ENCODE measurements around the gene SLC27A1.

The SLC27A1 gene

DNA sequence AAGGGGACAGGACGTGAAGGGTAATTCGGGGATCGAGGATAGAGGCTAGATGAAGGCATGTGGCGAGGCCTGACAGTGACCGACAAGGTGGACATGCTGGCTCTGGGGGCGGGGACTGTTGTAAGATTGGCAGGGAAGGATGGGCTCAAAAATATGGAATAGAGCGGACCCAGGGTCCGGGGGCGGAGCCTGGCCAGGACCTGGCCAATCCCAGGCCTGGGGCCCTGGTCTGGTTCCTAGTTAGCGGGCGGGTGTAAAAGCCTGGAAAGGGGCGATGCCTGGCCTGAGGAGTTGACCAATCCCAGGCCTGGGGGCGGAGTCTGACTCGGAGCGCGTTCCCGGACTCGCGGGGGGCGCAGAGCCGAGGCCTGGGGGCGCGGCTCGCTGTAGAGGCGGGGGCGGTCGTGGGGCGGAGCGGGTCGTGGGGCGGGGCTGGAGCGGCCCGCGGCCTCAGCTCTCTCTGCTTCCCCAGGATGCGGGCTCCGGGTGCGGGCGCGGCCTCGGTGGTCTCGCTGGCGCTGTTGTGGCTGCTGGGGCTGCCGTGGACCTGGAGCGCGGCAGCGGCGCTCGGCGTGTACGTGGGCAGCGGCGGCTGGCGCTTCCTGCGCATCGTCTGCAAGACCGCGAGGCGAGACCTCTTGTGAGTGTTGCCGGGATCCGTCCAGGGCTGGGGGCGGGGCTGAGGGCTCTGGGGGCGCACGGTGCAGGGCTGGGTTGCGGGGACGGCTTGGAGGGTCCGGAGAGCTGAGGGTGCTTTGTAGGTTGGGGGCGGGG is at the start of gene SLC27A1:
SLC27A1 (plus strand) TSS at position 457 of the 774 bp plus-strand sequence; CDS start at position 474, 17 bp downstream.
- DNase-seq, result peak; percentile 99

DNA sequence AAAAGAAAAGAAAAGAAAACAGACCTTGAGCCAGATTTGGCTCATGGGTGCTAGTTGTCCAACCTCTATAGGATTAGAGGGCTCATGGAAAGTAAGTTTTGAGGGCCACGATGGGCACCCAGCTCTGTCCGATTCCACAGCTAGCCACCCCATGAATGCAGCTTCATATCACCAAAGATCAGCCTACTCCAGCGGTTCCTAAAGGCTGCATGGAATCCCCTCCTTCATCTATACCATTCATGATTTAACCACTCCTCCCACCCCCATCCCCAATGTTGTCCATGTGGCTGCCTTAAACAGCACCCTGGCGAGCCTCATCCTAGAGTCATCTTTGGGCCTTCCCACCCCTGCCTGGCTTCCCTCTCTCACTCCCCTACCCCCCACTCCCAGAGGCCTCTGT is 48.4 kb upstream of the SLC27A1 start:
- DNase-seq, result no peak

DNA sequence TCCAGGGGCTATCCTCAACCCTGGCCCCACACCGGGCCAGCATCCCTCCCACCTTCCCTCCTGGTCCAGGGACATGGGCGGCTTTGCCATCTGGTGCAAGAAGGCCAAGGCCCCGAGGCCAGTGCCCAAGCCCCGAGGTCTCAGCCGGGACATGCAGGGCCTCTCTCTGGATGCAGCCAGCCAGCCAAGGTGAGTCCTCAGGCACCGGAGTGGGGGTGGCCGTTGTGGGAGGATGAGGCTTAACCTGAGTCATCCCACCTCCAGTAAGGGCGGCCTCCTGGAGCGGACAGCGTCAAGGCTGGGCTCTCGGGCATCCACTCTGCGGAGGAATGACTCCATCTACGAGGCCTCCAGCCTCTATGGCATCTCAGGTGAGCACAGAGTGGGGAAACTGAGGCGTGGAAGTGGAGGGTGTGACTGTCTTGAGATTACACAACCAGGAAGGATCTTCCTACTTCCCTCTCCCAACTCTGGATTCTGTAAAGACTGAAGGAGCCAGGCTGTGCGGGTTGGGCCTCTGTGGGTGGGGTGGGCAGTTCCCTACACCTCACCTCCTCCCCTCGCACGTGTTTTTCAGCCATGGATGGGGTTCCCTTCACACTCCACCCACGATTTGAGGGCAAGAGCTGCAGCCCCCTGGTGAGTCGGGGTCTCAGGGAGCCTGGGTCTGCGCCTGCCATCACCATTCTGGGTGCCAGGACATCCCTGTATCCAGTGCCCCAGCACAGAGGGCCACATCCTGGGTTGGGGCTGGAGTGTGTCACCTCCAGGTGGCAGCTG is 46.7 kb upstream of the SLC27A1 start:
- DNase-seq, result no peak

DNA sequence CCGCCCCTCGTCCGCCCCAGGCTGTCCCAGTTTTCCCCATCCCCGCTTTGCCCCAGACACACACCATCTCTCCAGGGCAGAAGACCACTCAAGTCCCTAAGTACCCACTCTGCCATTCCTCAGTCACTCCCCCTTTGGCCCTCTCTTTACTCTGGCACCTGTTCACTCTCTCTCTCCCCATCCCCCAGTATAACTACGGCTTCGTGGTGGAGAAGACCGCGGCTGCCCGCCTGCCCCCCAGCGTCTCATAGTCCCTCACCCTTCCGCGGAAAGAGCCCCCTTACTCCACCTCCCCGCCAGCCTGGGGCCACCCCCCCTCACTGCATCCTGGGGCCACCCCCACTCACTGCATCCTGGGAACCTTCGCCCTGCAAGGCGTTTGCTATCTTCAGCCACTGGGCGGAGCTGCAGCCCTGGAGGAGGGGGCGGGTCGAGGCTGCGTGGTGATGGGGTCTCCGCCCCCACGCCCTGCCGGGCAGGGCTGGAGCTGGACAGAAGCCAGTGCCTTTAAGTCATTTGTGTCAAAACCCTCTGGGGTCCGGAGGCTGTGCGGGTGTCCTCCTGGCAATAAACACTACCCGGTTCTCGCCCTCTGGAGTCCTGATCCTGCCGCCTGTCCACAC is 45.5 kb upstream of the SLC27A1 start:
- peak; percentile 56 for DNase-seq

GRCh38 chr19:17429641-17430113 is 40.6 kb upstream of the SLC27A1 start:
- DNase-seq, result no peak

DNA sequence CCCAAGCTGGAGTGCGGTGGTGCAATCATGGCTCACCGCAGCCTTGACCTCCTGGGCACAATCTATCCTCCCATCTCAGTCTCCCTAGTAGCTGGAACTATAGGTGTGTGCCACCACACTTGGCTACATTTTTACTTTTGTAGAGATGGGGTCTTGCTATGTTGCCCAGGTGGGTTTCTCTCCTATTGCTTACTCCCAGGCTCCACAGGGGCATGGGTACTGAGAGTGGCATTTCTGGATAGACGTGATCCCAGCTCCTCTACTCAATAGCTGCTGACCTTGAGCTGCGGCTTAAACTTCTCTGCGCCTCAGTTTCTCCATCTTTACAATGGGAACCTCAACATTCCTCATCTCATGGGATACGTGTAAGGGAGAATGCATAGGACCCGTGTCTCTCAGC is 38.9 kb upstream of the SLC27A1 start:
- DNase-seq, result no peak

GRCh38 chr19:17435218-17435617 is 35.1 kb upstream of the SLC27A1 start:
- no peak for DNase-seq

DNA sequence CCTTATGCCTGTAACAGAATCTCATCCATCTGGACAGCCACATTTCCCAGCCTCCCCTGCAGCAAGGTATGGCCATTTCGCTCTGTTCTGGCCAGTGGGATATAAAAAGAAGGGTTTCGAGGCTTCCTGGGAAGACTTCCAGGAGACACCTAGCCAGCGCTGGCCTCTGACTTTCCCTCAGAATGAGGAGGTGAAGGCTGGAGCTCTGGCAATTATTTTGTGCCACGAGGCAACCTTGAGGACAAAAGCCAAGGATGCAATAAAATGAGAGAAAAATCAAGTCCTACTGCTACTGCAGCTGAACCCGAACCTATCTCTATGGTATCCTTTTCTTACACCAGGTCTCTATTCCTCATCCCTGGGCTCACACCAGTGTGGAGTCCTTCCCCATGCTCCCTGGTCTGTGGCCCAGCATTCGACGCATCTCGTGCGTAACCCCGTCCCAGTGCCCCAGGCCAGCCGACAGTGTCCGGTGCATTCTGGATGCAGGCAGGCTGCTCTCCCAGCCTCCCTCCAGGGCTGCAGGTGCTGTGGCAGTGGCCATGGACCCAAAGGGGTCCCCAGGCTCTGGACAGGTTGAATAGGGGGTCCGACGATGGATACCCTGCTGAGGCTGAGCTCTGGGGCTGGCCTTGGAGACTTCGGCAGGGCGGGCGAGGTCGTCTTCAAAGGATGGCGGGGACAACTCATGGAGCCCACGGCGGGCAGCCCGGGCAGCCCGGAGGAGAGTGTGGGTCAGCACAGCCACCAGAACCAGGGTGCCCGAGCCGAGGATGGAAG is 34.0 kb upstream of the SLC27A1 start:
- no peak for DNase-seq

DNA sequence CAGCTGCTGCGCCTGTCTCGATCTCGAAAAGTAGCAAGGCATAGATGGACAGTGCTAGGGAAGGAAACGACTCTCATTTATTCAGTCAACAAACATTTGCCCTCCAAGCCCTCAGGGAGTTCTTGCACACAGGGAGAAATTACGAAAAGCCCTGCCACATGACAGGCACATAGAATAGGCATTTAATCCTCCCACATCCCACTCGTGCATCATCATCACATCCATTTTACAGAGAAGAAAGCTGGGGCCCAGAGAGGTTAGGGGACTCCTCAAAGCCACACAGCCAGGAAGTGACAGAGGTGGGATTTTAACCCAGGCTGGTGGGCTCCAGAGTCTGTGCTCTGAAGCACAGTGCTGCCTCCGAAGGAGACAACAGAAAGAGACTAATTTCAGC is 33.5 kb upstream of the SLC27A1 start:
- no peak for DNase-seq

DNA sequence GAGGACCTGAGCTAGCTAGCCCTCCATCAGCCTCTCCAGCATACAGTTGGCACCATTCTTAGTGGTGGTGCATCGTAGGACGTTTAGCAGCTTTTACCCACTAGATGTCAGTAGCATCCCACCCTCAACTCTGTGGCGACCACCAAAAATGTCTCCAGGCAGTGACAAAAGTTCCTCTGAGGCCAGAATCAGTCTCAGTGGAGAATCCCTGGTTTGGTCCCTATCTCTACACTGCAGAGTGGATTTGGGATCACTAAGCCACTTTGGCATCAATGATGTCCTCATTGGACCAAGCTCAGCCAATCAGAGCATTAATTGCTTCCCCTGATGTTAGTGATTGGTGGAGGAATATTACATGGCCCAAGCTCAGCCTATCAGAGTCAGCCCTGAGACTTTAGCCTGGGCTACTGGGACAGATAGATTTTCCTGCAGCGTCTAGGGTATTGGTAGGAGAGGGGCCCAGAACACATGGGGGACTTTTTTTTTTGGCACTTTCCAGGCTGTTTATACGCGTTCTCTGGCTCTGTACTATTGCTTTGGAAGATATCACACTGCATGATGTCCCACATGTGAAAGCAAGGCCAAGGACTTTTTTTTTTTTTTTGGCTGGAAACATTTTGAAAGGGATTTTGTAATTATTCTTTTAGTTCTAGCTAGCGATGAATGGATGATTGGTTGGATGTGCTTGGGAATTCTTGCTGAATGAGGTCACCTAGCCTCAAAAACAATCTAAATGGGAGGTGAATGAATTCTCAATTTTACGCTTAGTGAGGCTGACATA is 28.9 kb upstream of the SLC27A1 start:
- no peak for DNase-seq

DNA sequence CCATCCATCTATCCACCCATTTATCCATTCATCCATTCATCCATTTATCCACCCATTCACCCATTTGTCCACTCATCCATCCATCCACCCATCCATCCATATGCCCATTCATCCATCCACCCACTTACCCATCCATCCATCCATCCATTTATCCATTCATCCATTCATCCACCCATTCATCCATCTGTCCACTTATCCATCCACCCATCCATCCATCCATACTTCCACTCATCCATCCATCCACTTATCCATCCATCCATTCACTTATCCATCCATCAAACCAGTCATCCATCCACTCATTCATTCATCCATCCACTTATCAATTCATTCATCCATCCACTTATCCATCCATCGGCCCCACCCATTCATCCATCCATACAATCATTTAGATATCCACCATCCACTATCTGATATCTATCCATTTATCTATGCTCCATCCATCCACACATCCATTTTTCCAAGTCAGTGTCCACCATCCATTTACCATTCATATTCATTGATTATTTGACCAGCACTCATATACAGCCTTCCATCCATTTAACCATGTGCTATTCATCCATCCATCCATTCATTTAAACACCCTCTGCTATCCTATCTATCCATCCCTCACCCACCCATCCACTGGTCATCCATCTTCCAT is 24.7 kb upstream of the SLC27A1 start:
- DNase-seq, result no peak

- no peak for DNase-seq
Measured at GRCh38 chr19:17447704-17448130, 22.6 kb upstream of the SLC27A1 start.

GRCh38 chr19:17448131-17448967 is 22.0 kb upstream of the SLC27A1 start, which contains the start of gene TMEM221:
TMEM221 (minus strand) TSS chr19:17448668; CDS start chr19:17448462, 206 bp downstream.
- DNase-seq, result peak; percentile 73

- no peak for DNase-seq
Measured at GRCh38 chr19:17450264-17451075, 19.9 kb upstream of the SLC27A1 start.

GRCh38 chr19:17451820-17452219 is 18.5 kb upstream of the SLC27A1 start:
- DNase-seq, result no peak

GRCh38 chr19:17454576-17455071 is 15.7 kb upstream of the SLC27A1 start:
- DNase-seq, result no peak

- no peak for DNase-seq
Measured at GRCh38 chr19:17455308-17456123, 14.8 kb upstream of the SLC27A1 start.

DNA sequence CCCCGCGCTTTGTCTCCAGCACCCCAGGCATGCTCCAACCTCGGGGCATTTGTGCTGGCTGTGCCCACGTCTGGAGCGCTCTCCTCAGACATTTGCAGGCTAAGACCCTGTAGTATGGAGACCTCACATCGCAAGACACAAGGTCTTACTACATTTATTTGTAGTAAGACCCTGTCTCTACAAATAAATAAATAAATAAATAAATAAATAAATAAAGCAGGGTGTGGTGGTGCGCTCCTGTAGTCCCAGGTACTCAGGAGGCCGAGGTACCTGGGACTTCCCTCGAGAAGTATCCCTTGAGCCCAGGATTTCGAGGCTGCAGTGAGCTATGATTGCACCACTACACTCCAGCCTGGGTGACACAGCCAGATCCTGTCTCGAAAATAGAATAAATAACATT is 14.2 kb upstream of the SLC27A1 start:
- DNase-seq, result no peak

Data from left hindlimb (tissue), 1 donor.